GM12873 (cell line): Measurements from ENCODE around the gene CRELD2.

ENCODE experiments used
- CTCF ChIP-seq: IDR thresholded peaks from 2 replicates; pipeline ENCODE4 v1.5.1; 2012; ENCODE audit warnings: low read depth, mild to moderate bottlenecking, moderate library complexity, low read length, control low read depth; ENCODE audit not compliant: insufficient read depth; ENCODE audit errors: missing control alignments

The CRELD2 gene

GRCh38 chr22:49929211-49929979 is 11.0 kb downstream of the CRELD2 start:
- TF ChIP-seq CTCF = peak; percentile 69

GRCh38 chr22:49929994-49930575 is 11.7 kb downstream of the CRELD2 start:
- no peak for TF ChIP-seq CTCF

GRCh38 chr22:49930596-49931412 is 12.4 kb downstream of the CRELD2 start:
- TF ChIP-seq CTCF = peak; percentile 75

GRCh38 chr22:49933236-49934159 is 15.1 kb downstream of the CRELD2 start:
- no peak for TF ChIP-seq CTCF

- no peak for TF ChIP-seq CTCF
Measured at GRCh38 chr22:49934160-49934890, 15.9 kb downstream of the CRELD2 start.

GRCh38 chr22:49934891-49935557 is 16.6 kb downstream of the CRELD2 start:
- no peak for TF ChIP-seq CTCF
